ENCODE results near the gene PPT2. TPM values are rescaled to one million over a fixed set of nuclear protein-coding genes. Genes with fewer than 3 reads are reported as not detected.

PPT2 gene
- polyA plus RNA-seq (53.5 and 330 TPM in 2 replicates), polyA minus RNA-seq (28.9 and 29.7 TPM in 2 replicates)

DNA sequence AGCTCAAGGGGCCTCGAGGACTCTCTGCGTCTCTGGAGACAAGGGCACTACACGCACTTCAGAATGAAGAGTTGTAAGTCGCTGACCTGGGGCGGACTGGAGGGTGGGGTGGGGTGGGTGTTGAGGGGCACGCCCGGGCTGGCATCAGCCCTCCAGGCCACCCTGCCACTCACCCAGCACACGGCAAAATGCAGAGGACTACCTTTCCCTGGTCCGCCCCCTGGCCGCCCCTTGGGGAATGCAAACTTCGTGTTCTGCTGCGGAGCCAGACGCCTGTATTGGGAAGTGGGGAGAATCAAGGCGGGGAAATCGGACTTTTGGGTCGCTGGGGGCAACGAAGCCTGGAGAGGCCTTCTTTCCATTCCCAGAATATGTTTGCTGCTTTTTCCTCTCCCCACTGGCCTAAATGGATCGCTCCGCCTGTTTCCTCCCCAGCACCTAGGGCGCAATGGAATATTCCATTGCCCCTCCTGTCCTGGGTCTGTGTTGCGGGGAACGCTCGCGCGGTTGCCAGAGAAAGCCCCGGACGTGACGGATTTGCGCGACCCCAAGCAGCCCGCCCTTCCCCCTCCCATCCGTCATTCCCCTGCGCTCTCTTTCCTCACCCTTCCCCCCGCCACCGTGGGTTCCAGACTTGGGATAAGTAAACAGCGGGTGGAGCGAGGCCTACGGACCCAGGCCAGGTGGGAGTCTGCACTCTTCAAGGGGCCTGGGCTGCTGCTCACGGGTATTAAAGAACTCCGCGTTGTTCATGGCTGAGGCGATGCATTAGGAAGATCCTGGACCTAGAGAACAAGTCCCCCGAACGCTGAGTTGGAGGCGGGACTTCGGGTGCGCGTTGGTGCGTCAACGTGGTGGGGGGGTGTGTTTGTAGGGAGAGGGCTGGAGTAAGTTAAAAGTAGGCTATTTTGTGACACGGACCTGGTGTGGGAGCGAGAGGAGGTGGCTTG lies at the start of gene PPT2:
Gene PPT2, plus strand, starts transcription at position 578 of the 950 bp plus-strand sequence. CDS start 454 bp downstream, outside the sequence.
- H3K4me3 ChIP-seq (ENCODE audit: low read length) = peak within 1 kb of the TSS; percentile 79
- H3K79me2 ChIP-seq (replicated peaks; ENCODE audit: insufficient read depth, low read length) = peaks cover 9% of the 10 kb centered on the region
- no peaks in the 10 kb centered on the region for H3K36me3 ChIP-seq (ENCODE audit: insufficient read depth, low read length)
- peak within 1 kb of the TSS; percentile 75 for H2AFZ ChIP-seq (ENCODE audit: low read depth, low read length)
- H3F3A ChIP-seq (ENCODE audit: insufficient read depth, low read length, poor library complexity, severe bottlenecking) = no peaks in the 10 kb centered on the region
- H3K27me3 ChIP-seq (ENCODE audit: insufficient read depth, low read depth, low read length) = peaks cover 36% of the 10 kb centered on the region
- TF ChIP-seq POLR2AphosphoS5 (IDR thresholded peaks at IDR 0.05) (peak; percentile 89), CTCF (IDR thresholded peaks at IDR 0.05; ENCODE audit: poor library complexity, severe bottlenecking) (peak; percentile 42), RAD21 (conservative IDR thresholded peaks at IDR 0.05) (peak; percentile 30), TAF1 (IDR thresholded peaks at IDR 0.05; ENCODE audit: low read depth) (no peak), SMC3 (conservative IDR thresholded peaks at IDR 0.05; ENCODE audit: poor library complexity) (no peak), MXI1 (conservative IDR thresholded peaks at IDR 0.05; ENCODE audit: poor library complexity, severe bottlenecking) (peak; percentile 94), EZH2 (IDR thresholded peaks at IDR 0.05; ENCODE audit: borderline replicate concordance, insufficient read depth, low read length, poor library complexity, severe bottlenecking) (no peak), EP300 (conservative IDR thresholded peaks at IDR 0.05; ENCODE audit: poor library complexity, severe bottlenecking) (peak; percentile 89)
- TF ChIP-seq, protein P1, sequence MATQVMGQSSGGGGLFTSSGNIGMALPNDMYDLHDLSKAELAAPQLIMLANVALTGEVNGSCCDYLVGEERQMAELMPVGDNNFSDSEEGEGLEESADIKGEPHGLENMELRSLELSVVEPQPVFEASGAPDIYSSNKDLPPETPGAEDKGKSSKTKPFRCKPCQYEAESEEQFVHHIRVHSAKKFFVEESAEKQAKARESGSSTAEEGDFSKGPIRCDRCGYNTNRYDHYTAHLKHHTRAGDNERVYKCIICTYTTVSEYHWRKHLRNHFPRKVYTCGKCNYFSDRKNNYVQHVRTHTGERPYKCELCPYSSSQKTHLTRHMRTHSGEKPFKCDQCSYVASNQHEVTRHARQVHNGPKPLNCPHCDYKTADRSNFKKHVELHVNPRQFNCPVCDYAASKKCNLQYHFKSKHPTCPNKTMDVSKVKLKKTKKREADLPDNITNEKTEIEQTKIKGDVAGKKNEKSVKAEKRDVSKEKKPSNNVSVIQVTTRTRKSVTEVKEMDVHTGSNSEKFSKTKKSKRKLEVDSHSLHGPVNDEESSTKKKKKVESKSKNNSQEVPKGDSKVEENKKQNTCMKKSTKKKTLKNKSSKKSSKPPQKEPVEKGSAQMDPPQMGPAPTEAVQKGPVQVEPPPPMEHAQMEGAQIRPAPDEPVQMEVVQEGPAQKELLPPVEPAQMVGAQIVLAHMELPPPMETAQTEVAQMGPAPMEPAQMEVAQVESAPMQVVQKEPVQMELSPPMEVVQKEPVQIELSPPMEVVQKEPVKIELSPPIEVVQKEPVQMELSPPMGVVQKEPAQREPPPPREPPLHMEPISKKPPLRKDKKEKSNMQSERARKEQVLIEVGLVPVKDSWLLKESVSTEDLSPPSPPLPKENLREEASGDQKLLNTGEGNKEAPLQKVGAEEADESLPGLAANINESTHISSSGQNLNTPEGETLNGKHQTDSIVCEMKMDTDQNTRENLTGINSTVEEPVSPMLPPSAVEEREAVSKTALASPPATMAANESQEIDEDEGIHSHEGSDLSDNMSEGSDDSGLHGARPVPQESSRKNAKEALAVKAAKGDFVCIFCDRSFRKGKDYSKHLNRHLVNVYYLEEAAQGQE (IDR thresholded peaks at IDR 0.05; ENCODE audit: borderline replicate concordance) = peak; percentile 86
- no peaks in the 10 kb centered on the region for H3K9me3 ChIP-seq (ENCODE audit: low read length)
- peak within 1 kb of the TSS; percentile 86 for H3K9ac ChIP-seq (ENCODE audit: low read length)
- peak within 1 kb of the TSS; percentile 88 for H3K4me2 ChIP-seq (ENCODE audit: low read length)
- no peaks in the 10 kb centered on the region for H3K9me2 ChIP-seq (ENCODE audit: insufficient read depth, low read length)
- H3K27ac ChIP-seq (ENCODE audit: low read length) = peak within 1 kb of the TSS; percentile 93
- no peaks in the 10 kb centered on the region for H4K20me1 ChIP-seq (ENCODE audit: insufficient read depth)

GRCh38 chr6:32105433-32105832 lies 48.5 kb upstream of the PPT2 start:
- no peak overlapping the region for H2AFZ ChIP-seq (ENCODE audit: low read depth, low read length)
- no peaks in the 10 kb centered on the region for H3F3A ChIP-seq (ENCODE audit: insufficient read depth, low read length, poor library complexity, severe bottlenecking)
- no peak overlapping the region for H3K27ac ChIP-seq (ENCODE audit: low read length)
- H3K4me2 ChIP-seq (ENCODE audit: low read length) = no peak overlapping the region
- H3K4me3 ChIP-seq (ENCODE audit: low read length) = no peak overlapping the region
- no peak for TF ChIP-seq RAD21 (conservative IDR thresholded peaks at IDR 0.05)
- TF ChIP-seq, protein P1 (IDR thresholded peaks at IDR 0.05; ENCODE audit: borderline replicate concordance) = no peak
- H3K27me3 ChIP-seq (ENCODE audit: insufficient read depth, low read depth, low read length) = no peaks in the 10 kb centered on the region
- no peaks in the 10 kb centered on the region for H3K9me3 ChIP-seq (ENCODE audit: low read length)
- no peaks in the 10 kb centered on the region for H3K79me2 ChIP-seq (replicated peaks; ENCODE audit: insufficient read depth, low read length)
- H3K9me2 ChIP-seq (ENCODE audit: insufficient read depth, low read length) = no peaks in the 10 kb centered on the region
- H4K20me1 ChIP-seq (ENCODE audit: insufficient read depth) = no peaks in the 10 kb centered on the region
- no peak overlapping the region for H3K9ac ChIP-seq (ENCODE audit: low read length)
- H3K36me3 ChIP-seq (ENCODE audit: insufficient read depth, low read length) = no peaks in the 10 kb centered on the region

All from neural cell (in vitro differentiated cells).